ENCODE measurements around the gene STH. TPM values are rescaled to one million over a fixed set of nuclear protein-coding genes. Genes with fewer than 3 reads are reported as not detected.

STH gene
- total and polyA plus RNA-seq, 7 donors, result 0.25 to 2.0 (median 0.26) TPM; not detected in 4

GRCh38 chr17:46035112-46035818, 36.2 kb downstream of the STH start:
- DNase-seq, result no peak
- 59 to 76% (median 68%) methylated on average over 3 of the region's 3 CpGs for WGBS, 3 donors
- no peaks in the 10 kb centered on the region for H3K27me3 ChIP-seq (ENCODE audit: insufficient read depth in 3 of 3, low read length in 2 of 3)
- ATAC-seq, result no peak
- H3K27ac ChIP-seq, result peak overlapping the region; percentile 27
- no peaks in the 10 kb centered on the region for H3K9me3 ChIP-seq
- H3K4me1 ChIP-seq, result peaks cover 25% of the 10 kb centered on the region
- peaks cover 18 to 100% of the 10 kb centered on the region in 2 donors for H3K36me3 ChIP-seq (ENCODE audit: insufficient read depth in 1 of 2, low read depth in 1 of 2)
- intact Hi-C loops (cut with DNase I), result no loop called here
- TF ChIP-seq, protein P1, sequence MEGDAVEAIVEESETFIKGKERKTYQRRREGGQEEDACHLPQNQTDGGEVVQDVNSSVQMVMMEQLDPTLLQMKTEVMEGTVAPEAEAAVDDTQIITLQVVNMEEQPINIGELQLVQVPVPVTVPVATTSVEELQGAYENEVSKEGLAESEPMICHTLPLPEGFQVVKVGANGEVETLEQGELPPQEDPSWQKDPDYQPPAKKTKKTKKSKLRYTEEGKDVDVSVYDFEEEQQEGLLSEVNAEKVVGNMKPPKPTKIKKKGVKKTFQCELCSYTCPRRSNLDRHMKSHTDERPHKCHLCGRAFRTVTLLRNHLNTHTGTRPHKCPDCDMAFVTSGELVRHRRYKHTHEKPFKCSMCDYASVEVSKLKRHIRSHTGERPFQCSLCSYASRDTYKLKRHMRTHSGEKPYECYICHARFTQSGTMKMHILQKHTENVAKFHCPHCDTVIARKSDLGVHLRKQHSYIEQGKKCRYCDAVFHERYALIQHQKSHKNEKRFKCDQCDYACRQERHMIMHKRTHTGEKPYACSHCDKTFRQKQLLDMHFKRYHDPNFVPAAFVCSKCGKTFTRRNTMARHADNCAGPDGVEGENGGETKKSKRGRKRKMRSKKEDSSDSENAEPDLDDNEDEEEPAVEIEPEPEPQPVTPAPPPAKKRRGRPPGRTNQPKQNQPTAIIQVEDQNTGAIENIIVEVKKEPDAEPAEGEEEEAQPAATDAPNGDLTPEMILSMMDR (IDR thresholded peaks at IDR 0.05), result no peak
- H3K4me3 ChIP-seq, result no peak overlapping the region

DNA sequence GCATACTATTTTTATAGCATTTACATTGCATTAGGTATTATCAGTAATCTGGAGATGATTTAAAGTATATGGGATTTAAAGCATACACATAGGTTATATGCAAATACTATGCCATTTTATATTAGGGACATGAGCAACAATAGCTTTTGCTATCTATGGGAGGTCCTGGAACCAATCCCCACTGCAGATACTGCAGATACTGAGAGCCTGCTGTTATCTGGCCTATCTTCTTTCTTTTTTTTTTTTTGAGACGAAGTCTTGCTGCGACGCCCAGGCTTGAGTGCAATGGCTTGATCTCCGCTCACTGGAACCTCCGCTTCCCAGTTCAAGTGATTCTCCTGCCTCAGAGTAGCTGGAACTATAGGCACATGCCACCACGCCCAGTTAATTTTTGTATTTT, 37.4 kb downstream of the STH start:
- 46 to 86% (median 59%) methylated on average over 6 of the region's 6 CpGs for WGBS, 3 donors
- TF ChIP-seq, protein P1 (IDR thresholded peaks at IDR 0.05), result no peak
- intact Hi-C loops (cut with DNase I), result no loop called here
- DNase-seq (no peak), ATAC-seq (peak in 1 of 4 donors; percentile 3)
- no peak overlapping the region for H3K27ac ChIP-seq
- no peaks in the 10 kb centered on the region for H3K27me3 ChIP-seq (ENCODE audit: insufficient read depth in 3 of 3, low read length in 2 of 3)
- H3K36me3 ChIP-seq (ENCODE audit: insufficient read depth in 1 of 2, low read depth in 1 of 2), result peaks cover 18 to 100% of the 10 kb centered on the region in 2 donors
- H3K4me3 ChIP-seq, result no peak overlapping the region
- H3K4me1 ChIP-seq, result peaks cover 28% of the 10 kb centered on the region
- H3K9me3 ChIP-seq, result no peaks in the 10 kb centered on the region

DNA sequence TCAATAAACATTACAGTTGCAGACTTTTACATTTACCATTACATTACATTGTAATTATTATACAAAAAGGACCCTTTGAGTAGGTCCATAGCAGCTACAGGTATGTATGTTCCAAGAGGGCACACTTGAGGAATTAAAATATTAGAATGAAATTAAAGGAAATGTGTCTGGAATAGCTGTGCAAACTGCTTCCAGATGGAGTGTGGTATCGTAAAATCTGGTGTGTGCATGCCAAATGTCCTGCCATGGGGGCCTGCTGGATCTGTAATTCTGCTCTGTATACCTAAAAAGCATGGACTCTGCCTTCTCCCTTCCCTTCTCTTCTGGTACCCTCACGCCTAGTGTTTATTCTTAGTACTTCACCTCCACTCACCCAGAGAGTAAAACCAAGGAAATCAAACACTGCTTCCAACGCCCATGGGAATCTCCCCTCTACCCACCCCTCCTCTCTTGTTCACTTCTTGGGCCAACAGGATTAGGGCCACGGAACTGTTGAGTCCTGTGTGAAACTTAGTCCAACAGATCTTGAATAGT, 38.7 kb downstream of the STH start:
- intact Hi-C loops (cut with DNase I), result no loop called here
- Histone ChIP-seq H3K4me1 (peaks cover 28% of the 10 kb centered on the region), H3K27me3 (ENCODE audit: insufficient read depth in 3 of 3, low read length in 2 of 3) (no peaks in the 10 kb centered on the region), H3K36me3 (ENCODE audit: insufficient read depth in 1 of 2, low read depth in 1 of 2) (peaks cover 16 to 96% of the 10 kb centered on the region in 2 donors), H3K27ac (no peak overlapping the region), H3K9me3 (no peaks in the 10 kb centered on the region), H3K4me3 (no peak overlapping the region)
- 29 to 58% (median 32%) methylated on average over 4 of the region's 4 CpGs for WGBS, 3 donors
- TF ChIP-seq, protein P1 (IDR thresholded peaks at IDR 0.05), result no peak
- ATAC-seq (peak in 1 of 4 donors; percentile 26), DNase-seq (no peak)

DNA sequence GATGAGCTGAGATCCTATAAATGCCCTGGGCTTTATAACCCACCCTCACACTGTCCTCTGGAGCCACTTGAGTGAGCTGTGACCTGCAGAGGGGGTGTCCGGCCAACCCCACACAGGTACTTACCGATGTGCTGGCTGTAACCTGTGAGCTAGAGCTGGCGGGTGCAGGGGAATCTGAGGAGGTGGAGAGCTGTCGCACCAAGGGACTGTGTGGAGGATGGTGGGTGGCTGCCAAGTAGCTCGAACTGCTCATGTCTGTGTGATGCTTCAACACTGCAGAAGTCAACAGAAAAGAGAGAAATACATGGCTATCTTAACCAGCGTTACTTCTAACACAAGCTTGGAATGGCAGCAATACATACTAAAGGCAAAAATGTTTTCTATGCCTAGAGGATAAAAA, 39.4 kb downstream of the STH start:
- H3K27ac ChIP-seq, result no peak overlapping the region
- no peak overlapping the region for H3K4me3 ChIP-seq
- WGBS, 3 donors, result 67 to 89% (median 73%) methylated on average over 6 of the region's 6 CpGs
- no peaks in the 10 kb centered on the region for H3K27me3 ChIP-seq (ENCODE audit: insufficient read depth in 3 of 3, low read length in 2 of 3)
- TF ChIP-seq, protein P1 (IDR thresholded peaks at IDR 0.05), result no peak
- ATAC-seq (peak in 2 of 4 donors; percentile 15 to 22), DNase-seq (no peak)
- peaks cover 11 to 95% of the 10 kb centered on the region in 2 donors for H3K36me3 ChIP-seq (ENCODE audit: insufficient read depth in 1 of 2, low read depth in 1 of 2)
- intact Hi-C loops (cut with DNase I), result no loop called here
- H3K4me1 ChIP-seq, result peaks cover 32% of the 10 kb centered on the region
- no peaks in the 10 kb centered on the region for H3K9me3 ChIP-seq

All from psoas muscle (tissue), 8 donors.